Epithelial cell of esophagus (primary cell): ENCODE data around the gene POLR1A.

ENCODE experiments used
- DNase-seq: peaks from one replicate; pipeline ENCODE4 v3.0.0; 2010; ENCODE audit warnings: low read depth
- H3K4me3 ChIP-seq: 2 replicates; pipeline ENCODE4 v1.5.1; 2011; ENCODE audit warnings: mild to moderate bottlenecking, low read length, control low read depth
- CTCF ChIP-seq: IDR thresholded peaks from 2 replicates; pipeline ENCODE4 v1.5.1; 2011; ENCODE audit warnings: low read depth, mild to moderate bottlenecking, low read length, control low read depth, inconsistent platforms; ENCODE audit not compliant: insufficient read depth; ENCODE audit errors: missing control alignments

The POLR1A gene

GRCh38 chr2:86032861-86033595 lies 72.7 kb downstream of the POLR1A start:
- no peak for TF ChIP-seq CTCF
- no peak overlapping the region for H3K4me3 ChIP-seq
- DNase-seq, result no peak

GRCh38 chr2:86031606-86032005 lies 74.1 kb downstream of the POLR1A start:
- DNase-seq, result no peak
- TF ChIP-seq CTCF, result no peak
- no peak overlapping the region for H3K4me3 ChIP-seq

- H3K4me3 ChIP-seq, result no peak overlapping the region
- no peak for DNase-seq
- TF ChIP-seq CTCF, result no peak
These were observed 74.5 kb downstream of the POLR1A start for GRCh38 chr2:86031151-86031550.

GRCh38 chr2:86029873-86030272 lies 75.8 kb downstream of the POLR1A start:
- DNase-seq, result no peak

GRCh38 chr2:86028766-86029381 lies 76.8 kb downstream of the POLR1A start:
- no peak for TF ChIP-seq CTCF
- no peak overlapping the region for H3K4me3 ChIP-seq
- no peak for DNase-seq

More at GRCh38 chr2:86029873-86030272, 75.8 kb downstream of the POLR1A start:
- no peak for TF ChIP-seq CTCF
- no peak overlapping the region for H3K4me3 ChIP-seq

- TF ChIP-seq CTCF, result no peak
- H3K4me3 ChIP-seq, result no peak overlapping the region
- no peak for DNase-seq
These were observed 77.5 kb downstream of the POLR1A start for GRCh38 chr2:86027922-86028765.
